Measurements from ENCODE around the gene TRRAP.

DNA sequence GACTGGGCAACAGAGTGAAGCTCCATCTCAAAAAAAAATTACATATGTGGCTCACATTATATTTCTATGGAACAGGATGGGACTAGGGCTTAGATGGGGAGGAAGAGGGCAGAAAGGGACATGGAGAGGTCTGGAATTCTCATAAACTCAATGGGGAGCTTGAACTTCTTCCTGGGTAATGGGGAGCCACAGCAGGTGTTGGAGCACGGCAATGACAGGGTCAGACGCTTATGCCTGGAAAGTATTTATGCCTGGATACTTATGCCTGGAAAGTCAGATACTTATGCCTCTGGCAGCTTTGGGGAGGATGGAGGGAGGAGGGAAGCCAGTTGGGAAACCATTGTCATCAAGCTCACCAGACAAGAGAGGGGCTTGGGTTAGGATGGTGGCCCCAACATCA lies 45.3 kb upstream of the TRRAP start:
- no peak for TF ChIP-seq POLR2A (IDR thresholded peaks at IDR 0.05)
- TF ChIP-seq, protein P1, sequence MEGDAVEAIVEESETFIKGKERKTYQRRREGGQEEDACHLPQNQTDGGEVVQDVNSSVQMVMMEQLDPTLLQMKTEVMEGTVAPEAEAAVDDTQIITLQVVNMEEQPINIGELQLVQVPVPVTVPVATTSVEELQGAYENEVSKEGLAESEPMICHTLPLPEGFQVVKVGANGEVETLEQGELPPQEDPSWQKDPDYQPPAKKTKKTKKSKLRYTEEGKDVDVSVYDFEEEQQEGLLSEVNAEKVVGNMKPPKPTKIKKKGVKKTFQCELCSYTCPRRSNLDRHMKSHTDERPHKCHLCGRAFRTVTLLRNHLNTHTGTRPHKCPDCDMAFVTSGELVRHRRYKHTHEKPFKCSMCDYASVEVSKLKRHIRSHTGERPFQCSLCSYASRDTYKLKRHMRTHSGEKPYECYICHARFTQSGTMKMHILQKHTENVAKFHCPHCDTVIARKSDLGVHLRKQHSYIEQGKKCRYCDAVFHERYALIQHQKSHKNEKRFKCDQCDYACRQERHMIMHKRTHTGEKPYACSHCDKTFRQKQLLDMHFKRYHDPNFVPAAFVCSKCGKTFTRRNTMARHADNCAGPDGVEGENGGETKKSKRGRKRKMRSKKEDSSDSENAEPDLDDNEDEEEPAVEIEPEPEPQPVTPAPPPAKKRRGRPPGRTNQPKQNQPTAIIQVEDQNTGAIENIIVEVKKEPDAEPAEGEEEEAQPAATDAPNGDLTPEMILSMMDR (IDR thresholded peaks at IDR 0.05), result no peak
